GM12878 (cell line): ENCODE results near the gene CCS. TPM values are rescaled to one million over a fixed set of nuclear protein-coding genes. Genes with fewer than 3 reads are reported as not detected.

ENCODE experiments used
- BACH1 ChIP-seq: fragments of 450-650 bp; IDR thresholded peaks from 2 replicates; pipeline ENCODE4 v1.6.1; 2017; ENCODE audit warnings: mild to moderate bottlenecking, borderline replicate concordance
- BCL11A ChIP-seq: IDR thresholded peaks from 2 replicates; pipeline ENCODE4 v1.6.1; 2011; ENCODE audit warnings: low read depth, low read length
- BMI1 ChIP-seq: fragments of 450-650 bp; IDR thresholded peaks from 2 replicates; pipeline ENCODE4 v1.6.1; 2016; ENCODE audit warnings: mild to moderate bottlenecking, moderate library complexity, borderline replicate concordance
- CBX5 ChIP-seq: sonication (generic); IDR thresholded peaks from 2 replicates; pipeline ENCODE4 v1.6.1; 2016; ENCODE audit warnings: low read depth, moderate library complexity, mild to moderate bottlenecking, inconsistent platforms
- CHD1 ChIP-seq: IDR thresholded peaks from 2 replicates; pipeline ENCODE4 v1.6.1; 2012; ENCODE audit warnings: low read depth, low read length, improper control_type of control experiment
- CREM ChIP-seq: IDR thresholded peaks from 2 replicates; pipeline ENCODE4 v1.6.1; 2014; ENCODE audit warnings: antibody characterized with exemption, low read depth
- EP300 ChIP-seq, 2 experiments: fragments of 150-350 bp in 1 of 2; IDR thresholded peaks; 2 replicates each; pipeline ENCODE4 v1.6.1; 2011 to 2012; ENCODE audit warnings: low read depth in 2 of 2, low read length in 2 of 2, borderline replicate concordance in 1 of 2, improper control_type of control experiment in 1 of 2, inconsistent platforms in 1 of 2; ENCODE audit not compliant: control insufficient read depth in 1 of 2
- FOS ChIP-seq: IDR thresholded peaks from 3 replicates; pipeline ENCODE4 v1.6.1; 2011; ENCODE audit warnings: borderline replicate concordance; ENCODE audit not compliant: insufficient read length; ENCODE audit errors: extremely low read depth
- IKZF1 ChIP-seq: fragments of 450-650 bp; conservative IDR thresholded peaks from 2 replicates; pipeline ENCODE4 v1.6.1; 2017; ENCODE audit warnings: antibody characterized with exemption, mild to moderate bottlenecking
- JUND ChIP-seq: IDR thresholded peaks from 2 replicates; pipeline ENCODE4 v1.6.1; 2012; ENCODE audit warnings: low read depth, mild to moderate bottlenecking, low read length, improper control_type of control experiment, moderate library complexity
- NBN ChIP-seq: fragments of 450-650 bp; IDR thresholded peaks from 2 replicates; pipeline ENCODE4 v1.6.1; 2016
- NFXL1 ChIP-seq: fragments of 450-650 bp; IDR thresholded peaks from 2 replicates; pipeline ENCODE4 v1.6.1; 2017; ENCODE audit warnings: antibody characterized with exemption, mild to moderate bottlenecking, borderline replicate concordance
- PAX5 ChIP-seq: IDR thresholded peaks from 2 replicates; pipeline ENCODE4 v1.6.1; 2011; ENCODE audit warnings: low read depth, low read length, borderline replicate concordance
- PAX8 ChIP-seq: fragments of 450-650 bp; IDR thresholded peaks from 2 replicates; pipeline ENCODE4 v1.6.1; 2017; ENCODE audit warnings: mild to moderate bottlenecking, moderate library complexity
- RAD21 ChIP-seq: IDR thresholded peaks from 2 replicates; pipeline ENCODE4 v1.6.1; 2011; ENCODE audit warnings: mild to moderate bottlenecking, low read depth, low read length, moderate library complexity; ENCODE audit not compliant: insufficient read depth
- RAD51 ChIP-seq: fragments of 450-650 bp; IDR thresholded peaks from 2 replicates; pipeline ENCODE4 v1.6.1; 2016; ENCODE audit warnings: moderate library complexity, mild to moderate bottlenecking, inconsistent platforms
- SIN3A ChIP-seq: IDR thresholded peaks from 2 replicates; pipeline ENCODE4 v1.6.1; 2012; ENCODE audit warnings: low read depth, low read length, improper control_type of control experiment
- SMAD5 ChIP-seq: IDR thresholded peaks from 2 replicates; pipeline ENCODE4 v1.6.1; 2016; ENCODE audit warnings: antibody characterized with exemption, low read depth
- SMARCA5 ChIP-seq: fragments of 450-650 bp; IDR thresholded peaks from 2 replicates; pipeline ENCODE4 v1.6.1; 2017; ENCODE audit warnings: mild to moderate bottlenecking
- SMC3 ChIP-seq: IDR thresholded peaks from 2 replicates; pipeline ENCODE4 v1.6.1; 2011; ENCODE audit warnings: low read length, improper control_type of control experiment, borderline replicate concordance
- SREBF2 ChIP-seq: IDR thresholded peaks from 2 replicates; pipeline ENCODE4 v1.6.1; 2012; ENCODE audit warnings: mild to moderate bottlenecking, low read length
- STAT3 ChIP-seq: IDR thresholded peaks from 2 replicates; pipeline ENCODE4 v1.6.1; 2011; ENCODE audit warnings: low read depth, low read length, improper control_type of control experiment
- TARDBP ChIP-seq: IDR thresholded peaks from 2 replicates; pipeline ENCODE4 v1.6.1; 2016; ENCODE audit warnings: borderline replicate concordance
- TCF7 ChIP-seq: IDR thresholded peaks from 2 replicates; pipeline ENCODE4 v1.6.1; 2014; ENCODE audit warnings: antibody characterized with exemption, borderline replicate concordance
- ZNF207 ChIP-seq: fragments of 450-650 bp; IDR thresholded peaks from 2 replicates; pipeline ENCODE4 v1.6.1; 2014; ENCODE audit warnings: antibody characterized with exemption, mild to moderate bottlenecking, borderline replicate concordance
- ZNF622 ChIP-seq: fragments of 450-650 bp; IDR thresholded peaks from 2 replicates; pipeline ENCODE4 v1.6.1; 2017; ENCODE audit warnings: mild to moderate bottlenecking, inconsistent platforms
- ZSCAN29 ChIP-seq: fragments of 450-650 bp; IDR thresholded peaks from 2 replicates; pipeline ENCODE4 v1.6.1; 2017; ENCODE audit warnings: mild to moderate bottlenecking, moderate library complexity
- polyA plus RNA-seq, 11 experiments: library from polyadenylated mRNA; depleted of rRNA in 4 of 11; unstranded in 6 of 11; stranded (reverse) in 5 of 11; fragments of >200 nt; fragmentation: Nextera tagmentation in 4 of 11; fragmentation: Illumina TruSeq in 1 of 11; extraction: Ambion mirVana in 4 of 11; extraction: Trizol in 1 of 11; gene quantifications; 1 replicate in 1 of 11; 2 replicates in 10 of 11; pipeline versions ENCODE4 v1.2.1 to v1.2.3, GENCODE V29; 2011 to 2016; ENCODE audit warnings: inconsistent platforms in 2 of 11, missing spikeins in 2 of 11, low read depth in 1 of 11
- total RNA-seq, 4 experiments: library from RNA; depleted of rRNA in 3 of 4; stranded (reverse); fragments of >200 nt in 3 of 4; fragmentation: Illumina TruSeq in 1 of 4; extraction: Trizol in 1 of 4; gene quantifications; 2 replicates each; pipeline versions ENCODE4 v1.2.1 to v1.2.3, GENCODE V29; 2013 to 2021
- TF ChIP-seq, protein P1 (sequence below): fragments of 450-650 bp; IDR thresholded peaks from 2 replicates; pipeline ENCODE4 v1.6.1; 2017; ENCODE audit warnings: mild to moderate bottlenecking, moderate library complexity
- TF ChIP-seq, protein P2 (sequence below): fragments of 450-650 bp; IDR thresholded peaks from 2 replicates; pipeline ENCODE4 v1.6.1; 2017; ENCODE audit warnings: antibody characterized with exemption, mild to moderate bottlenecking, moderate library complexity

Gene CCS
- total and polyA plus RNA-seq, 10 of the 15 experiments (the other 5 are each of a cell fraction or from before 2014, with no cell fraction given): 1.5 to 44.2 (median 30.6) TPM

DNA sequence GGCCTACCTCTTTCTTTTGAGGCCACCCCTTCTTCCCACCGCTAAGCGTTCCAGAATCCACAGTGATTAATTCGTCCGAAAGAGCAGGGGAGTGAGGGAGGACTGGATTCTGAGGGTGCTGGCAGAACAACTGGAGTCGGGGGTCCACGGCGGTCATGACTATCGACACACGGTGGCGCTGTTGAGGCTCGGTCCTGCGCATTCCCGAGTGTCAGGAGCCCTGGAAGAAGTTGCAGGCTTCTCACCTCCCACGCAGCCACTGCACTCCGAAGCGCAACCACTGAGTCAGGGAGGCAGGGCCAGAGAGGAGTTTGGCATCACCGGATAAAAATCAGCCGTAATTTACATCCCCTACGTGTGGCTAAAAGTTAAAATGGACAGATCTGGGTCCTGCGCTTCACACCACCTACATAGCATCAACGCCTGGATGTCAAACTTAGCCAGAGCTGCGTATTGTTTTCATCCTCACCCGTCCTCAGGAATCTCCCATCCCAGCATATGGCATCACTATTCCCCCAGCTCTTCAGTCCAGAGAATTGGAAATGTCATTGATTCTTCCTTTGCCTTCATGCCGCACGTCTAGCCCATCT is 13.9 kb upstream of the CCS start (continued):
- TF ChIP-seq, protein P1, sequence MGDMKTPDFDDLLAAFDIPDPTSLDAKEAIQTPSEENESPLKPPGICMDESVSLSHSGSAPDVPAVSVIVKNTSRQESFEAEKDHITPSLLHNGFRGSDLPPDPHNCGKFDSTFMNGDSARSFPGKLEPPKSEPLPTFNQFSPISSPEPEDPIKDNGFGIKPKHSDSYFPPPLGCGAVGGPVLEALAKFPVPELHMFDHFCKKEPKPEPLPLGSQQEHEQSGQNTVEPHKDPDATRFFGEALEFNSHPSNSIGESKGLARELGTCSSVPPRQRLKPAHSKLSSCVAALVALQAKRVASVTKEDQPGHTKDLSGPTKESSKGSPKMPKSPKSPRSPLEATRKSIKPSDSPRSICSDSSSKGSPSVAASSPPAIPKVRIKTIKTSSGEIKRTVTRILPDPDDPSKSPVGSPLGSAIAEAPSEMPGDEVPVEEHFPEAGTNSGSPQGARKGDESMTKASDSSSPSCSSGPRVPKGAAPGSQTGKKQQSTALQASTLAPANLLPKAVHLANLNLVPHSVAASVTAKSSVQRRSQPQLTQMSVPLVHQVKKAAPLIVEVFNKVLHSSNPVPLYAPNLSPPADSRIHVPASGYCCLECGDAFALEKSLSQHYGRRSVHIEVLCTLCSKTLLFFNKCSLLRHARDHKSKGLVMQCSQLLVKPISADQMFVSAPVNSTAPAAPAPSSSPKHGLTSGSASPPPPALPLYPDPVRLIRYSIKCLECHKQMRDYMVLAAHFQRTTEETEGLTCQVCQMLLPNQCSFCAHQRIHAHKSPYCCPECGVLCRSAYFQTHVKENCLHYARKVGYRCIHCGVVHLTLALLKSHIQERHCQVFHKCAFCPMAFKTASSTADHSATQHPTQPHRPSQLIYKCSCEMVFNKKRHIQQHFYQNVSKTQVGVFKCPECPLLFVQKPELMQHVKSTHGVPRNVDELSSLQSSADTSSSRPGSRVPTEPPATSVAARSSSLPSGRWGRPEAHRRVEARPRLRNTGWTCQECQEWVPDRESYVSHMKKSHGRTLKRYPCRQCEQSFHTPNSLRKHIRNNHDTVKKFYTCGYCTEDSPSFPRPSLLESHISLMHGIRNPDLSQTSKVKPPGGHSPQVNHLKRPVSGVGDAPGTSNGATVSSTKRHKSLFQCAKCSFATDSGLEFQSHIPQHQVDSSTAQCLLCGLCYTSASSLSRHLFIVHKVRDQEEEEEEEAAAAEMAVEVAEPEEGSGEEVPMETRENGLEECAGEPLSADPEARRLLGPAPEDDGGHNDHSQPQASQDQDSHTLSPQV: no peak
- TF ChIP-seq ZSCAN29 (no peak), STAT3 (no peak), CREM (no peak), SMC3 (peak; percentile 93), EP300 (IDR thresholded peaks at IDR 0.05; ENCODE audit: borderline replicate concordance in 1 of 2, control insufficient read depth in 1 of 2, low read depth in 2 of 2, low read length in 2 of 2) (no peak), BACH1 (peak; percentile 31; the same call in 1 of the 2 replicates), PAX5 (no peak), TCF7 (no peak), ZNF207 (no peak), PAX8 (no peak), CBX5 (no peak), IKZF1 (peak; percentile 79), RAD21 (peak; percentile 69), BMI1 (no peak), TARDBP (no peak), FOS (no peak), SIN3A (no peak), BCL11A (no peak), NBN (0 out of 2 replicates have a peak, but pooled peaks have one; percentile 39), JUND (no peak), SREBF2 (no peak), ZNF622 (no peak), NFXL1 (no peak), SMARCA5 (no peak), RAD51 (no peak), SMAD5 (no peak), CHD1 (no peak)
- TF ChIP-seq, protein P2, sequence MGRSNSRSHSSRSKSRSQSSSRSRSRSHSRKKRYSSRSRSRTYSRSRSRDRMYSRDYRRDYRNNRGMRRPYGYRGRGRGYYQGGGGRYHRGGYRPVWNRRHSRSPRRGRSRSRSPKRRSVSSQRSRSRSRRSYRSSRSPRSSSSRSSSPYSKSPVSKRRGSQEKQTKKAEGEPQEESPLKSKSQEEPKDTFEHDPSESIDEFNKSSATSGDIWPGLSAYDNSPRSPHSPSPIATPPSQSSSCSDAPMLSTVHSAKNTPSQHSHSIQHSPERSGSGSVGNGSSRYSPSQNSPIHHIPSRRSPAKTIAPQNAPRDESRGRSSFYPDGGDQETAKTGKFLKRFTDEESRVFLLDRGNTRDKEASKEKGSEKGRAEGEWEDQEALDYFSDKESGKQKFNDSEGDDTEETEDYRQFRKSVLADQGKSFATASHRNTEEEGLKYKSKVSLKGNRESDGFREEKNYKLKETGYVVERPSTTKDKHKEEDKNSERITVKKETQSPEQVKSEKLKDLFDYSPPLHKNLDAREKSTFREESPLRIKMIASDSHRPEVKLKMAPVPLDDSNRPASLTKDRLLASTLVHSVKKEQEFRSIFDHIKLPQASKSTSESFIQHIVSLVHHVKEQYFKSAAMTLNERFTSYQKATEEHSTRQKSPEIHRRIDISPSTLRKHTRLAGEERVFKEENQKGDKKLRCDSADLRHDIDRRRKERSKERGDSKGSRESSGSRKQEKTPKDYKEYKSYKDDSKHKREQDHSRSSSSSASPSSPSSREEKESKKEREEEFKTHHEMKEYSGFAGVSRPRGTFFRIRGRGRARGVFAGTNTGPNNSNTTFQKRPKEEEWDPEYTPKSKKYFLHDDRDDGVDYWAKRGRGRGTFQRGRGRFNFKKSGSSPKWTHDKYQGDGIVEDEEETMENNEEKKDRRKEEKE: no peak
